ENCODE measurements around the gene SLC39A6. TPM values are rescaled to one million over a fixed set of nuclear protein-coding genes. Genes with fewer than 3 reads are reported as not detected.

SLC39A6 gene
- total and polyA plus RNA-seq, 2 of the 13 experiments (the other 11 are each of a cell fraction or from before 2014, with no cell fraction given): 41.7 to 59.2 TPM

GRCh38 chr18:36085195-36085594 is 43.9 kb downstream of the SLC39A6 start:
- H3K4me2 ChIP-seq (ENCODE audit: low read depth, low read length): no peak overlapping the region
- no peaks in the 10 kb centered on the region for H3K79me2 ChIP-seq (ENCODE audit: insufficient read depth, low read length)
- no peak overlapping the region for H3K27ac ChIP-seq (ENCODE audit: extremely low read length, insufficient read depth, low read length)
- H3K9me3 ChIP-seq (ENCODE audit: low read length): peaks cover 10% of the 10 kb centered on the region; the same call in 1 of the 2 replicates
- DNase-seq (ENCODE audit: low spot score): no peak
- no peak overlapping the region for H3K4me3 ChIP-seq (replicated peaks in 1 of 3; ENCODE audit: insufficient read depth in 1 of 3, low read depth in 2 of 3, low read length in 3 of 3)
- H4K20me1 ChIP-seq (ENCODE audit: insufficient read depth, low read length): no peaks in the 10 kb centered on the region
- TF ChIP-seq, protein P1, sequence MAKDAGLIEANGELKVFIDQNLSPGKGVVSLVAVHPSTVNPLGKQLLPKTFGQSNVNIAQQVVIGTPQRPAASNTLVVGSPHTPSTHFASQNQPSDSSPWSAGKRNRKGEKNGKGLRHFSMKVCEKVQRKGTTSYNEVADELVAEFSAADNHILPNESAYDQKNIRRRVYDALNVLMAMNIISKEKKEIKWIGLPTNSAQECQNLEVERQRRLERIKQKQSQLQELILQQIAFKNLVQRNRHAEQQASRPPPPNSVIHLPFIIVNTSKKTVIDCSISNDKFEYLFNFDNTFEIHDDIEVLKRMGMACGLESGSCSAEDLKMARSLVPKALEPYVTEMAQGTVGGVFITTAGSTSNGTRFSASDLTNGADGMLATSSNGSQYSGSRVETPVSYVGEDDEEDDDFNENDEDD (CRISPR knock-in tag; IDR thresholded peaks at IDR 0.05; ENCODE audit: borderline replicate concordance): no peak
- TF ChIP-seq ZNF687 (CRISPR knock-in tag; IDR thresholded peaks at IDR 0.05) (peak; percentile 12; the same call in 1 of the 2 replicates), STAT5B (CRISPR knock-in tag; IDR thresholded peaks at IDR 0.05) (no peak), ZNF782 (CRISPR knock-in tag; IDR thresholded peaks at IDR 0.05; ENCODE audit: borderline replicate concordance) (no peak), MTF2 (CRISPR knock-in tag; IDR thresholded peaks at IDR 0.05; ENCODE audit: borderline replicate concordance) (no peak)
- no peak; the same call in 2 of the 3 replicates for ATAC-seq
- H3K27me3 ChIP-seq (ENCODE audit: control insufficient read depth in 1 of 2, insufficient read depth in 2 of 2, low read length in 2 of 2): peaks cover 0 to 1% of the 10 kb centered on the region in 2 experiments; a peak in 1 of 5 replicates
- POLR2A ChIA-PET: interaction anchor here (1.3 kb wide), 1 partner anchor 18 kb away, joined by 6 read pairs; the partner anchor contains the start of gene RPRD1A
- no peak overlapping the region for H3K9ac ChIP-seq (ENCODE audit: insufficient read depth, low read depth, low read length)
- no peak for FAIRE-seq
- no CpG with 5 or more reads among the region's 4 CpGs for WGBS (ENCODE audit: low lambda C conversion rate)
- intact Hi-C loops (cut with micrococcal nuclease; ENCODE audit: unreplicated experiment): no loop called here
- no peaks in the 10 kb centered on the region for H3K36me3 ChIP-seq (replicated peaks in 1 of 2; ENCODE audit: control insufficient read depth in 1 of 2, insufficient read depth in 2 of 2, low read length in 2 of 2)
- in situ Hi-C loops (cut with HindIII; ENCODE audit: extremely low pct_ligation_motif_present, low pct_unique_long_range_greater_than_20kb): no loop called here
- no TSS peak for BruUV-seq (replicated peaks)
- CTCF ChIA-PET (ENCODE audit: low intra/inter-chr PET ratio, low total read pairs): no interaction called here
- no peaks in the 10 kb centered on the region for H3K4me1 ChIP-seq (ENCODE audit: insufficient read depth, low read length)
- H2AFZ ChIP-seq (ENCODE audit: low read length): no peak overlapping the region
